Fibroblast of the aortic adventitia (primary cell): ENCODE measurements around the gene GNPAT. TPM values are rescaled to one million over a fixed set of nuclear protein-coding genes. Genes with fewer than 3 reads are reported as not detected.

Experiments
- DNase-seq: peaks from one replicate; pipeline ENCODE4 v3.0.0-alpha.2; 2010; ENCODE audit warnings: low read depth
- H3K4me3 ChIP-seq: 2 replicates; pipeline ENCODE4 v1.5.1; 2011; ENCODE audit warnings: low read depth, mild to moderate bottlenecking, control low read depth, low read length, moderate library complexity
- total RNA-seq: library from RNA; depleted of rRNA; stranded (reverse); fragments of >200 nt; gene quantifications from 2 replicates; pipeline ENCODE4 v1.2.3, GENCODE V29; 2012; ENCODE audit warnings: low replicate concordance
- TF ChIP-seq, protein P1 (sequence below): IDR thresholded peaks from 2 replicates; pipeline ENCODE4 v1.5.1; 2011; ENCODE audit warnings: mild to moderate bottlenecking, low read length, control low read depth, inconsistent platforms; ENCODE audit not compliant: insufficient read depth

GNPAT gene
- total RNA-seq, 1 donor, result 54.8 TPM

DNA sequence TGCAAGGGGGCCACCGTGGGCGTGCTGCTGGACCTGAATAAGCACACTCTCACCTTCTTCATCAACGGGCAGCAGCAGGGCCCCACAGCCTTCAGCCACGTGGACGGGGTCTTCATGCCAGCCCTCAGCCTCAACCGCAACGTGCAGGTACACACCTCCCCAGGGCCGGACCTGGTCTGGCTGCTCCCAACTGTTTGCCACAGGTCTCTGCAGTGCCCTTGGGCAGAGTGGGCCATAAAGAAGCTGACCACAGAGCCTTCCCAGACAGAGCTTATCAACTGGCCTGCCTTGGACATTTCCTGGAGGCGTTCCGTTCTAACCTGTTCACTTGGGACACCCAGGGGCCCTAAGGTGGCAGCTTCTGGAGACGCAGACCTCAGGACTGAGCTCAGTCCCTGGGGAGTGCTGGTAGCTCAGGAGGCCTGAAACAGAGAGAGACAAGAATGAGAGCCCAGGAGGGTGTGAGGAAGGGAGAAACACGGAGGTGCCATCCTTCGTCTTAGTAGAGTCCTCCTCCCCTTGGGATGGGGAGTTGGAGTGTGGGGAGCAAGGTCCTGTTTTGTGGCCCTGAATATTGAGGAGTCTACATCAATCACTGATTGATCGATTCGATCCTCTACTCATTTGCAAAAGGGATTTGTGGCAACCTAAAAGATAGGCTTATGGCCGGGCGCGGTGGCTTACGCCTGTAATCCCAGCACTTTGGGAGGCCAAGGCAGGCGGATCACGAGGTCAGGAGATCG is 27.0 kb upstream of the GNPAT start:
- DNase-seq, result no peak
- TF ChIP-seq, protein P1, sequence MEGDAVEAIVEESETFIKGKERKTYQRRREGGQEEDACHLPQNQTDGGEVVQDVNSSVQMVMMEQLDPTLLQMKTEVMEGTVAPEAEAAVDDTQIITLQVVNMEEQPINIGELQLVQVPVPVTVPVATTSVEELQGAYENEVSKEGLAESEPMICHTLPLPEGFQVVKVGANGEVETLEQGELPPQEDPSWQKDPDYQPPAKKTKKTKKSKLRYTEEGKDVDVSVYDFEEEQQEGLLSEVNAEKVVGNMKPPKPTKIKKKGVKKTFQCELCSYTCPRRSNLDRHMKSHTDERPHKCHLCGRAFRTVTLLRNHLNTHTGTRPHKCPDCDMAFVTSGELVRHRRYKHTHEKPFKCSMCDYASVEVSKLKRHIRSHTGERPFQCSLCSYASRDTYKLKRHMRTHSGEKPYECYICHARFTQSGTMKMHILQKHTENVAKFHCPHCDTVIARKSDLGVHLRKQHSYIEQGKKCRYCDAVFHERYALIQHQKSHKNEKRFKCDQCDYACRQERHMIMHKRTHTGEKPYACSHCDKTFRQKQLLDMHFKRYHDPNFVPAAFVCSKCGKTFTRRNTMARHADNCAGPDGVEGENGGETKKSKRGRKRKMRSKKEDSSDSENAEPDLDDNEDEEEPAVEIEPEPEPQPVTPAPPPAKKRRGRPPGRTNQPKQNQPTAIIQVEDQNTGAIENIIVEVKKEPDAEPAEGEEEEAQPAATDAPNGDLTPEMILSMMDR, result no peak
- H3K4me3 ChIP-seq, result no peak overlapping the region

DNA sequence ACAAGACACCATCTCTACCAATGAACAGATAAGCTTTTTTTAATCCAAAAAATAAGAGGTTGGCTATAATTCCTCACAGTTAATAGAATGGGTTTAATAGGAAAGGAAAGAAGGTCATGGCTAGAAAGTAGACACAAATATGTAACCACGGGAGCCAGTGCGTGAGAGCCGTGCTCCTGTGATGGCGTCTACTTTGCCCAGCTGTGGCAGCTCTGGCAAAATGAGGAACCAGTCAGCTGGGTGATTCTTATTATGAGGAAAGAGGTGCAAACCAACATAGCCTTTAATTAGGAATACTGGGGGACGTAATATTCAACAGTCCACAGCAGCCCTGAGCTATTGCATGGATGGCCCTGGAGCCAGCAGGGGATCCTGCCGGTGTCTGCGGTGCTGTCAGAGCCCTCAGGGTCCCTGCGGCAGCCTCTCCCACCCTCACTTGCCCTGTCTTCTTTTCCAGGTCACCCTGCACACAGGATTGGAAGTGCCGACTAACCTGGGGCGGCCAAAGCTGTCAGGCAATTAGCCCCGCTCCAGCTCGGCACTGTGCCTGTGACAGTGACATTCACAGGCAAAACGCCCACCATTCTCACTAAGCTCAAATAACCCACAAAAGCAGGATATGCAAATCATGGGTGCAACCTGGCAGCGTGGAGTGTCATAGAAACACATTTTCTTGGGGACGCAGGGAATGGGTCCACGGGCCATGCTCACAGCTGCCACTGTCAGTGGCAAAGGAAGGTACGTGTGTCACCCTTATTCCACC is 25.9 kb upstream of the GNPAT start:
- DNase-seq, result no peak
- TF ChIP-seq, protein P1, result no peak
- H3K4me3 ChIP-seq, result no peak overlapping the region

DNA sequence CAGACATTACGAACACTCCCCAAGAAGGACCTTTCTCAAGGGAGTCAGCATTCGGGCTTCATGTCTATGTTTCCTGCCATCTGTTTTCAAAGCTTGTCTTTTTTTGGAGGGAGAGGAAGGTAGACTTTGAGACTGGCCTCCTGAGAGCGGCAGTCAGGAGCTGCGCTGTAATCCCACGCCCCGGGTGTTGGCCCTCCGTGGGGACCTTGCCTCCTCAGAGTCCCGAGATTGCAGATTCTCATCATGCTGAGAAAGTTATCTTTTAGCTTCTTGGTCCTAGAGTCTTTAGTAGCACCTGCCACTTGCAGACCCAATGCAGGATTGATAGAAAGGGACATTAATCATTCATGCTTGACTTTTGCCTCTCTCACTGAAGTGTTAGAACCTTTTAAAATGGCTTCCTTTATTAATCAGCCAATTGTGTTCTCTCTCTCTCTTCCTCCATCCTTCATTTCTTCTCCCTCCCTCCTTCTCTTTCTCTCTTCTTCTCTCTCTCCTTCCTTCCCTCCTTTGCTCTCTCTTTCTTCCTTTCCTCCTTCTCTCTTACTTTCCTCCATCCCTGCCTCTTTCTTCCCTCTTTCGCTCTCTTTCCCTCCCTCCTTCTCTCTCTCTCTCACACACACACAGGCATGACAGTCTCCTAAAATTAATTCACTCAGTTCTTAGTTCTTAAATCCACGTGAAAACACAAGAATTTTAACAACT is 25.2 kb upstream of the GNPAT start:
- TF ChIP-seq, protein P1, result no peak
- DNase-seq, result no peak
- no peak overlapping the region for H3K4me3 ChIP-seq

GRCh38 chr1:231216498-231216897 is 24.5 kb upstream of the GNPAT start:
- TF ChIP-seq, protein P1, result no peak
- no peak overlapping the region for H3K4me3 ChIP-seq
- no peak for DNase-seq

- TF ChIP-seq, protein P1, result no peak
- DNase-seq, result no peak
- H3K4me3 ChIP-seq, result no peak overlapping the region
Observed at GRCh38 chr1:231217056-231217455, 24.0 kb upstream of the GNPAT start.

DNA sequence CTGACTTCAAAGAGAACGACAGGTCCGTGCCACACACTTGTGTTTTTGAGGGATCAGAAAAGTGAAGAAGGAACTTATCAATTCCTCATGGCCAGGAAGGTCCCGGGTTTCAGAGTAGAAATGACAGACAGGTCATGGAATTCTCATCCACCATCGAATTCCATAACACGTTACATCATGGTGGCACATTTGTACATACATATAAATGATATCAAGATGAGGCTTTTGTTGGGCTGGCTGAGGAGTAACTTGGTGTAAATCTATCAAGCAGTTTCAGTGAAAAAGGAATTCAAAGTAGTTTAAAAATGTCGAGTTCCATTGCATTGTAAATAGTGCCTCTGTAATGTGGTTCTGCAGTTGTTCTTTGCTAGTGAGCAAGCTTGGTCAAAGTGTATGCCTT is 22.9 kb upstream of the GNPAT start:
- TF ChIP-seq, protein P1, result no peak
- no peak for DNase-seq
- no peak overlapping the region for H3K4me3 ChIP-seq
